HG03442 (cell line): ENCODE measurements around the gene GARRE1.
"Not testable (repeated sequence)": the region's sequence is repeated elsewhere in the genome, so short reads cannot be mapped to it uniquely, and the experiment has no call there.

Experiments
- ATAC-seq: cut with Tn5 transposase; IDR thresholded peaks from one replicate; pipeline ENCODE4 v1.9.1; 2021; ENCODE audit warnings: mild to moderate bottlenecking, moderate library complexity; ENCODE audit not compliant: unreplicated experiment

GARRE1 gene

GRCh38 chr19:34254046-34254697 lies at the start of gene GARRE1:
GARRE1 (plus strand) TSS chr19:34254554; CDS start chr19:34300474, 45,920 bp downstream.
- peak; percentile 84 for ATAC-seq

- ATAC-seq = not testable (repeated sequence)
Observed at GRCh38 chr19:34205324-34205723, 49.0 kb upstream of the GARRE1 start.

GRCh38 chr19:34208291-34208884 lies 46.0 kb upstream of the GARRE1 start:
- ATAC-seq = no peak

GRCh38 chr19:34209726-34210125 lies 44.6 kb upstream of the GARRE1 start:
- no peak for ATAC-seq

GRCh38 chr19:34213283-34213682 lies 41.1 kb upstream of the GARRE1 start:
- no peak for ATAC-seq

- no peak for ATAC-seq
Observed at GRCh38 chr19:34214040-34214439, 40.3 kb upstream of the GARRE1 start.

- no peak for ATAC-seq
Observed at GRCh38 chr19:34215006-34215665, 39.2 kb upstream of the GARRE1 start.

- no peak for ATAC-seq
Observed at GRCh38 chr19:34215666-34216038, 38.7 kb upstream of the GARRE1 start.

GRCh38 chr19:34216745-34217219 lies 37.6 kb upstream of the GARRE1 start:
- ATAC-seq = not testable (repeated sequence)

- ATAC-seq = no peak
Observed at GRCh38 chr19:34217952-34218817, 36.2 kb upstream of the GARRE1 start.

GRCh38 chr19:34218818-34219164 lies 35.6 kb upstream of the GARRE1 start:
- ATAC-seq = no peak

- ATAC-seq = no peak
Observed at GRCh38 chr19:34220472-34221063, 33.8 kb upstream of the GARRE1 start.

- ATAC-seq = no peak
Observed at GRCh38 chr19:34222386-34222785, 32.0 kb upstream of the GARRE1 start.

GRCh38 chr19:34224996-34225658 lies 29.2 kb upstream of the GARRE1 start:
- no peak for ATAC-seq

GRCh38 chr19:34225659-34226015 lies 28.7 kb upstream of the GARRE1 start:
- no peak for ATAC-seq

- ATAC-seq = no peak
Observed at GRCh38 chr19:34226036-34226435, 28.3 kb upstream of the GARRE1 start.

GRCh38 chr19:34228347-34228746 lies 26.0 kb upstream of the GARRE1 start:
- no peak for ATAC-seq

- no peak for ATAC-seq
Observed at GRCh38 chr19:34228762-34229161, 25.6 kb upstream of the GARRE1 start.

- no peak for ATAC-seq
Observed at GRCh38 chr19:34229721-34230120, 24.6 kb upstream of the GARRE1 start.

- no peak for ATAC-seq
Observed at GRCh38 chr19:34230820-34231219, 23.5 kb upstream of the GARRE1 start.
